ENCODE data around the gene NDRG2. TPM values are rescaled to one million over a fixed set of nuclear protein-coding genes. Genes with fewer than 3 reads are reported as not detected.
"Not testable (repeated sequence)": the region's sequence is repeated elsewhere in the genome, so short reads cannot be mapped to it uniquely, and the experiment has no call there.

Gene NDRG2
- total and polyA plus RNA-seq, 10 donors = 72.4 to 335 (median 201) TPM

DNA sequence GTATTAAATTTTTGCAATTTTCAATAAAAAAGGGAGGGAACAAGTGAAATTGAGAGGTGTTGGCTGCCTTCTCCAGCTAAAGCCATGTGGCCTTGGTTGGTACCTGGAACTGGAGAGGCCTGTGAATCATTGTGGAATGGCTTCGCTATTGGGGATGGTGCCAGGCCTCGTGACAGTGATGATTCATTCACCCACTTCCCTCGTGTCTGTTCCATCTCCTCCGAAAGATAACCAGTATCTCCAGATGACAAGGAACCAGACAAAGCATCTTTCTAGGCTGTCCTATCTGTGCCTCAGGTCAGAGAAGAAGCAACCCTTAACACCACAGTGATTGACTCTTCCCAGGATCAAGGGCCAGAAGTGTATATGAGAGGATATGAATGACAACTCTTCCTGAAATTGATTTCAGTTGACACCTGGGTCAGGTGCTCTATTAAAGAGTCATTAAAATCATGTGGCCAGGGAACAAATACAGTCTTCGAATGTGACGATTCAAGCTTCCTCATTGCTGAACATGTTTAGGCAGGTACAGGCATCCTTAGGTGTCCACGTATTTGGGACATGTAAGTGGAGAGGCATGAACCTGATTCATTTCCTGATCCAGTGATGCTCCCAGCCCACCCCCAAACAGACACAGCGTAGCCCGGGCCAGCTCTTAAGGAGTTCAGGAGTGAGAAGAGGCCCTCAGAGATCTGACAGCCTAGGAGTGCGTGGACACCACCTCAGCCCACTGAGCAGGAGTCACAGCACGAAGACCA is 17.0 kb upstream of the NDRG2 start, which contains the start of gene RNASE7:
RNASE7 (plus strand) TSS at position 687 of the 758 bp plus-strand sequence. CDS start 631 bp downstream, outside the sequence.
- Histone ChIP-seq H3K4me1 (peaks cover 14 to 53% (median 35%) of the 10 kb centered on the region in 6 donors), H3K27ac (peak within 1 kb of the TSS in 5 of 8 donors; percentile 52 to 72 (median 59)), H3K9me3 (no peaks in the 10 kb centered on the region), H3K27me3 (replicated peaks in 1 of 7) (no peaks in the 10 kb centered on the region), H3K4me3 (no peak within 1 kb of the TSS), H3K36me3 (no peaks in the 10 kb centered on the region)
- intact Hi-C loops (cut with DNase I; ENCODE audit: low total_unique reads) = no loop called here
- 64 to 83% (median 68%) methylated on average over 11 of the region's 11 CpGs for WGBS, 5 donors
- TF ChIP-seq POLR2A (IDR thresholded peaks at IDR 0.05) (no peak), POLR2AphosphoS5 (IDR thresholded peaks at IDR 0.05) (no peak)
- TF ChIP-seq, protein P1, sequence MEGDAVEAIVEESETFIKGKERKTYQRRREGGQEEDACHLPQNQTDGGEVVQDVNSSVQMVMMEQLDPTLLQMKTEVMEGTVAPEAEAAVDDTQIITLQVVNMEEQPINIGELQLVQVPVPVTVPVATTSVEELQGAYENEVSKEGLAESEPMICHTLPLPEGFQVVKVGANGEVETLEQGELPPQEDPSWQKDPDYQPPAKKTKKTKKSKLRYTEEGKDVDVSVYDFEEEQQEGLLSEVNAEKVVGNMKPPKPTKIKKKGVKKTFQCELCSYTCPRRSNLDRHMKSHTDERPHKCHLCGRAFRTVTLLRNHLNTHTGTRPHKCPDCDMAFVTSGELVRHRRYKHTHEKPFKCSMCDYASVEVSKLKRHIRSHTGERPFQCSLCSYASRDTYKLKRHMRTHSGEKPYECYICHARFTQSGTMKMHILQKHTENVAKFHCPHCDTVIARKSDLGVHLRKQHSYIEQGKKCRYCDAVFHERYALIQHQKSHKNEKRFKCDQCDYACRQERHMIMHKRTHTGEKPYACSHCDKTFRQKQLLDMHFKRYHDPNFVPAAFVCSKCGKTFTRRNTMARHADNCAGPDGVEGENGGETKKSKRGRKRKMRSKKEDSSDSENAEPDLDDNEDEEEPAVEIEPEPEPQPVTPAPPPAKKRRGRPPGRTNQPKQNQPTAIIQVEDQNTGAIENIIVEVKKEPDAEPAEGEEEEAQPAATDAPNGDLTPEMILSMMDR (IDR thresholded peaks at IDR 0.05 in 8 of 11, conservative IDR thresholded peaks at IDR 0.05 in 3 of 11) = no peak
- DNase-seq = peak; percentile 20

- intact Hi-C loops (cut with DNase I; ENCODE audit: low total_unique reads); H3K36me3 ChIP-seq; H3K27me3 ChIP-seq (replicated peaks in 1 of 7); H3K9me3 ChIP-seq; H3K27ac ChIP-seq; H3K4me3 ChIP-seq: not testable (repeated sequence)
- WGBS, 5 donors = 78 to 88% (median 83%) methylated on average over 3 of the region's 3 CpGs
- peaks cover 14 to 53% (median 35%) of the 10 kb centered on the region in 6 donors for H3K4me1 ChIP-seq
- DNase-seq = peak; percentile 16
Measured at GRCh38 chr14:21040941-21041340, 16.1 kb upstream of the NDRG2 start.

DNA sequence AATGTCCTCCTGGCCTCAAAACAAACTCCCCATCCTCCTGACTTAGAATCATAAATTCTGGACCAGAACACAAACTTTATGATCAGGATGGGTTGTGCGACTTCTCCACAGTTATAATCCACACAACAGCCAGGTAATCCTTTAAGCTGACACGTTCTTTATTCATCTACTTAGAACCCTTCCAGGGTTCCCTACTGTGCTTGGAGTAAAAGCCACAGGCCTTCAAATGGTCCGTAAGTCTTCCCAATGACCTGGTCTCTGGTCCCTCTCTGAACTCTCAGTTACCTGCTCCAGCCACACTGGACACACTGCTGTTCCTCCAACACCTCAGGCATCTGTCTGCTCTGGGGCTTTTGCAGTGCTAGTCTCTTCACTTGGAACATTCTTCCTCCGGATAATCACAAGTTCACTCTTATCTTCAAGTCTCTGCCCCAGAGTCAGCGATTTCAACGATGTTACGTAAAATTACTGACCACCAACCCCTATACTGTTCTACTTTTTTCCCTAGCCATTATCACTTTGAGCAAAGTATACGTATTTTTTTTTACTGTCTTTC is 15.6 kb upstream of the NDRG2 start:
- Histone ChIP-seq H3K4me1 (peaks cover 14 to 53% (median 35%) of the 10 kb centered on the region in 6 donors), H3K9me3 (no peaks in the 10 kb centered on the region), H3K36me3 (no peaks in the 10 kb centered on the region), H3K4me3 (no peak overlapping the region), H3K27ac (peak overlapping the region in 1 of 8 donors; percentile 76), H3K27me3 (replicated peaks in 1 of 7) (no peaks in the 10 kb centered on the region)
- DNase-seq = peak; percentile 19
- no peak for TF ChIP-seq POLR2A (IDR thresholded peaks at IDR 0.05)
- no peak for TF ChIP-seq POLR2AphosphoS5 (IDR thresholded peaks at IDR 0.05)
- TF ChIP-seq, protein P1 (IDR thresholded peaks at IDR 0.05 in 8 of 11, conservative IDR thresholded peaks at IDR 0.05 in 3 of 11) = no peak
- WGBS, 5 donors = 71 to 86% (median 79%) methylated on average over 8 of the region's 8 CpGs
- intact Hi-C loops (cut with DNase I; ENCODE audit: low total_unique reads) = no loop called here

DNA sequence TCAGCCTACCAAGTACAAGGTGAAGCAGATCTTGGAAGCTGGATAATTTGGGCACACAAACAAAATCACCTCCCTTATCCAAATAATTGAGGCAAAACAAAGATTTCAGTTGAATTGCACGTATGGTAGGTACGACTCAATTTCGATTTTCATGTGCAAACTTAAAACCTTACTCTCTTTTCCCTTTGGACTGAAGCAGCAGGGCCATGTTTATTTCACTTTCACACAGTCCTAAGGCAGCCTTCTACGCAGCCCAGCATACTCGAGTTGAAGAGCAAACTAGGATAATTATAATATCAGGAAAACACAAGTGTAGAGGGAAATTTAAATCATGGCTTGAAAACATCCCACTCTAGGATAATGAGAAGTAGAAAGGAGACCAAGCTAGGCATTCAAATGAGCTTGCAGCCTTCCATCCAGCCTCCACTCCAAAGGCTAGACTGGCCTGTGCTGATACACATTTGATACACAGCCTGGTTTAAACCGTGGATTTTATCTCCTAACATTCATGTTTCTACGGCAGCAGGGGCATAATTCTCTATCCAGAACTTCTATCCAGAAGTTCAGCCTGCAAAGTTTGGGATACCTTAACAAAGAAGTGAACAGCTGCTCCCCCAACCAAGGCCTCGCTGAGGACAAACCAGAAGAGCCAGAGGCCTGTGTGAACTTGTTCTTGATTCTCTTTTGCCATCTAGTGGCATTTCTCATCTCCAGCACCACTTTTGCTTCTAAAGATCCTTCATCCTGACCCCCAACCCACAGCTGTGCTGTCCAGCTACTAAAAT is 14.9 kb upstream of the NDRG2 start:
- Histone ChIP-seq H3K27ac (peak overlapping the region; percentile 14 to 77 (median 72)), H3K36me3 (no peaks in the 10 kb centered on the region), H3K4me1 (peaks cover 14 to 51% (median 35%) of the 10 kb centered on the region in 6 donors), H3K9me3 (no peaks in the 10 kb centered on the region), H3K27me3 (replicated peaks in 1 of 7) (no peaks in the 10 kb centered on the region), H3K4me3 (no peak overlapping the region)
- 54 to 65% (median 59%) methylated on average over 8 of the region's 8 CpGs for WGBS, 5 donors
- TF ChIP-seq POLR2AphosphoS5 (IDR thresholded peaks at IDR 0.05) = no peak
- TF ChIP-seq, protein P1 (IDR thresholded peaks at IDR 0.05 in 8 of 11, conservative IDR thresholded peaks at IDR 0.05 in 3 of 11) = peak; percentile 38 to 72 (median 60)
- peak; percentile 58 for DNase-seq
- intact Hi-C loops (cut with DNase I; ENCODE audit: low total_unique reads) = no loop called here

Data from spleen (tissue), 11 donors.